ENCODE data around the gene LOXL3.

DNA sequence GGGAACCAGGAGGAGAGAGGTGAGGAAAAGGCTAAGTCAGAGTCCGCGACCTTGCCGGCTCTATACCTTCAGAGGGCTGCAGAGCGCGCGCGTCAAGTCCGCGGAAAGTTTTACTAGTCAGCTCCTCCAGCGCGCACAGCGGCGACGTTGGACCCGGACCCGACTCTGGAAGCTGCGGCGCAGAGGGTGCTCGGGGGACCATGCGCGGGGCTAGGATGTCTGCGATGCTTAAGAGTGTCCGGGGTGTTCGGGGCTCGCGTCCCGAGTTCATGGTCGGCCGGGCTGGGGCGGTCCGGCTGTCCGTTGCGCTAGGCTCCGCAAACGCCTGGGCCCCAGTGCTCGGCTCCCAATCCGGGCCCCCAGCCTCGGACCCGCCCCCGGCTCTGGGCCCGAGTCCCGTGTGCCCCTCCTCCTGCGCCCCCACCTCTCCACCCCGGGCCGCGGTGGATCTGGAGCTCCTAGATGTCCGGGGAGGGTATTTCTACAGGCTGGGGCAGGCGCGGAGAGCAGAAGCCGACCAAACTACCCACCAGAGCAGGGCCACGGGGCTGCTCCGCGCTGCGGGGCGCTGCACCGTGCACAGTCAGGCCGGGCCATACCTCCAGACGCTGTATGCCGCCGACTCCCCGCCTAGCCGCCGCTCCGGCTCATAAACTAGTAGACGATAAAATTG, 54.3 kb downstream of the LOXL3 start, which contains the start of gene LBX2:
- TF ChIP-seq CTCF (IDR thresholded peaks at IDR 0.05; ENCODE audit: control extremely low read depth in 1 of 3, insufficient read depth in 1 of 3, low read depth in 1 of 3, low read length in 3 of 3): no peak
- TF ChIP-seq POLR2AphosphoS5 (IDR thresholded peaks at IDR 0.05; ENCODE audit: low read depth, low read length): no peak
- TF ChIP-seq TEAD4 (IDR thresholded peaks at IDR 0.05; ENCODE audit: low read depth, low read length): no peak
- TF ChIP-seq CHD1 (IDR thresholded peaks at IDR 0.05; ENCODE audit: low read depth, low read length): no peak
- TF ChIP-seq KDM1A (IDR thresholded peaks at IDR 0.05; ENCODE audit: borderline replicate concordance, low read length): no peak
- TF ChIP-seq CHD2 (IDR thresholded peaks at IDR 0.05; ENCODE audit: low read length): no peak
- TF ChIP-seq POLR2A (IDR thresholded peaks at IDR 0.05; ENCODE audit: control extremely low read depth in 1 of 2, low read depth in 2 of 2, low read length in 2 of 2): no peak
- no peak for TF ChIP-seq SIN3A (conservative IDR thresholded peaks at IDR 0.05 in 1 of 2, IDR thresholded peaks at IDR 0.05 in 1 of 2; ENCODE audit: low read depth in 1 of 2, low read length in 2 of 2)
- no peak for TF ChIP-seq SRF (IDR thresholded peaks at IDR 0.05; ENCODE audit: low read depth, low read length)
- no peak for TF ChIP-seq YY1 (IDR thresholded peaks at IDR 0.05; ENCODE audit: low read depth, low read length)
- no peak for TF ChIP-seq TAF1 (IDR thresholded peaks at IDR 0.05; ENCODE audit: low read depth, low read length)
- TF ChIP-seq EZH2 (IDR thresholded peaks at IDR 0.05; ENCODE audit: low read depth, low read length, severe bottlenecking): peak; percentile 94
- no peak for TF ChIP-seq NRF1 (IDR thresholded peaks at IDR 0.05; ENCODE audit: low read depth, low read length)
